K562 (cell line): ENCODE measurements around the gene TTLL12. TPM values are rescaled to one million over a fixed set of nuclear protein-coding genes. Genes with fewer than 3 reads are reported as not detected.

ENCODE experiments used
- ATAC-seq: fragments of 200-7000 bp; cut with Tn5 transposase; 3 replicates; pipeline ENCODE4 v1.9.1; 2020; ENCODE audit warnings: moderate library complexity
- BruUV-seq: library from RNA; stranded (reverse); fragments of 400-500 nt; replicated peaks from 2 replicates; lab custom pipeline; 2021; lab: Mats Ljungman, UMichigan
- CTCF ChIA-PET: fragments of 300-600 bp; formaldehyde crosslinking; extraction: SDS; loops from one replicate; lab custom pipeline; 2021; ENCODE audit warnings: low intra/inter-chr PET ratio; lab: Yijun Ruan, JAX
- POLR2A ChIA-PET: fragments of 300-600, 350-650 bp; sonication (Branson Sonifier 250); formaldehyde crosslinking; extraction: SDS; loops from one replicate; lab custom pipeline; 2021; ENCODE audit warnings: antibody characterized with exemption, inconsistent platforms; lab: Yijun Ruan, JAX
- DNase-seq, 4 experiments: peaks; one replicate each; pipeline versions ENCODE4 v3.0.0 to v3.0.0-alpha.2; 2011 to 2018; ENCODE audit warnings: low spot score in 3 of 4, mixed read lengths in 3 of 4; ENCODE audit errors: extremely low read depth in 1 of 4
- FAIRE-seq: peaks from 2 replicates; lab custom pipeline; 2011; peaks lifted over from hg19 to GRCh38; lab: Jason Lieb, UNC
- H2AFZ ChIP-seq: 2 replicates; pipeline ENCODE4 v1.6.0; 2011; ENCODE audit warnings: low read depth, low read length, control low read depth, inconsistent platforms
- H3K27ac ChIP-seq: fragments of 200-600 bp; 3 replicates; pipeline ENCODE4 v1.8.0; 2011; ENCODE audit warnings: low read depth, mild to moderate bottlenecking, control low read depth, inconsistent platforms, low read length, moderate library complexity, mixed read lengths; ENCODE audit errors: extremely low read depth
- H3K27me3 ChIP-seq, 2 experiments: fragments of 300-600 bp in 1 of 2; 2 replicates in 1 of 2; 3 replicates in 1 of 2; pipeline versions ENCODE4 v1.6.0 to v1.8.0; 2011; ENCODE audit warnings: inconsistent platforms in 2 of 2, low read length in 2 of 2, mild to moderate bottlenecking in 1 of 2, mixed read lengths in 1 of 2, moderate library complexity in 1 of 2; ENCODE audit not compliant: control insufficient read depth in 2 of 2, insufficient read depth in 2 of 2
- H3K36me3 ChIP-seq: fragments of 300-600 bp; 3 replicates; pipeline ENCODE4 v1.8.0; 2011; ENCODE audit warnings: mild to moderate bottlenecking, low read length, inconsistent platforms; ENCODE audit not compliant: control insufficient read depth, insufficient read depth
- H3K4me1 ChIP-seq, 2 experiments: fragments of 200-600 bp in 1 of 2; replicated peaks in 1 of 2; 2 replicates in 1 of 2; 3 replicates in 1 of 2; pipeline versions ENCODE4 v1.5.1 to v1.8.0; 2011; ENCODE audit warnings: inconsistent platforms in 2 of 2, low read length in 2 of 2, mild to moderate bottlenecking in 1 of 2, mixed read lengths in 1 of 2, moderate library complexity in 1 of 2; ENCODE audit not compliant: control insufficient read depth in 2 of 2, insufficient read depth in 2 of 2
- H3K4me2 ChIP-seq: 2 replicates; pipeline ENCODE4 v1.6.1; 2011; ENCODE audit warnings: low read length, control low read depth, inconsistent platforms, mixed read lengths; ENCODE audit not compliant: insufficient read depth
- H3K4me3 ChIP-seq: fragments of 200-600 bp; sonication (generic), shearing (Covaris generic); 2 replicates; pipeline ENCODE4 v1.5.1; 2016; ENCODE audit warnings: control low read depth, inconsistent platforms
- H3K79me2 ChIP-seq: fragments of 200-600 bp; 3 replicates; pipeline ENCODE4 v1.8.0; 2011; ENCODE audit warnings: low read length, inconsistent platforms; ENCODE audit not compliant: control insufficient read depth, insufficient read depth
- H3K9ac ChIP-seq, 2 experiments: 2 replicates each; pipeline versions ENCODE4 v1.6.0 to v1.6.1; 2011; ENCODE audit warnings: low read depth in 2 of 2, low read length in 2 of 2, control low read depth in 1 of 2, inconsistent platforms in 1 of 2, mild to moderate bottlenecking in 1 of 2, mixed read lengths in 1 of 2; ENCODE audit not compliant: insufficient read depth in 1 of 2
- H3K9me1 ChIP-seq: one replicate; pipeline ENCODE4 v1.6.0; 2011; ENCODE audit warnings: inconsistent platforms, mild to moderate bottlenecking, low read length, moderate library complexity; ENCODE audit not compliant: control insufficient read depth, insufficient read depth
- H3K9me3 ChIP-seq: replicated peaks from 2 replicates; pipeline ENCODE4 v1.5.1; 2011; ENCODE audit warnings: low read depth, low read length, inconsistent platforms; ENCODE audit not compliant: control insufficient read depth, insufficient read depth
- H4K20me1 ChIP-seq: replicated peaks from 2 replicates; pipeline ENCODE4 v1.6.1; 2011; ENCODE audit warnings: low read length, inconsistent platforms, mixed read lengths; ENCODE audit not compliant: control insufficient read depth, insufficient read depth
- GATAD2B ChIP-seq: fragments of 450-650 bp; IDR thresholded peaks from 2 replicates; pipeline ENCODE4 v1.6.1; 2017; ENCODE audit warnings: mild to moderate bottlenecking, borderline replicate concordance
- NONO ChIP-seq, 2 experiments: fragments of 200-400 bp in 1 of 2; fragments of 450-650 bp in 1 of 2; formaldehyde crosslinking in 1 of 2; IDR thresholded peaks; 2 replicates each; pipeline ENCODE4 v1.6.1; 2017; ENCODE audit warnings: low read depth in 2 of 2, mild to moderate bottlenecking in 2 of 2, moderate library complexity in 2 of 2, low read length in 1 of 2
- RB1 ChIP-seq: fragments of 450-650 bp; IDR thresholded peaks from 2 replicates; pipeline ENCODE4 v1.6.1; 2017; ENCODE audit warnings: low read depth, mild to moderate bottlenecking
- ZNF407 ChIP-seq: fragments of 450-650 bp; IDR thresholded peaks from 2 replicates; pipeline ENCODE4 v1.6.1; 2016; ENCODE audit warnings: low read depth
- ZNF740 ChIP-seq, 3 experiments: fragments of 200-800 bp in 1 of 3; sonication (Bioruptor generic) in 1 of 3; sonication (generic) in 1 of 3; formaldehyde crosslinking in 1 of 3; IDR thresholded peaks; 2 replicates each; pipeline versions ENCODE4 v1.6.1 to v1.8.0; 2016 to 2022; ENCODE audit warnings: mild to moderate bottlenecking in 2 of 3, missing compliant biosample characterization in 2 of 3, missing genetic modification characterization in 2 of 3, missing genetic modification reagents in 1 of 3
- WGBS: fragments of 100-300 bp; shearing (Covaris generic); methylation state at CpG from one replicate; pipeline ENCODE4 v1.1.6; 2016; ENCODE audit warnings: low coverage, mixed read lengths; ENCODE audit not compliant: insufficient coverage; ENCODE audit errors: missing lambda C conversion rate; 5-methylcytosine and 5-hydroxymethylcytosine counted together
- in situ Hi-C: fragments of 300-500 bp; cut with MboI; formaldehyde crosslinking; loops from 4 replicates; pipeline ENCODE4 v1.15.0; 2018; ENCODE audit warnings: inconsistent platforms, mixed read lengths
- intact Hi-C: fragments of 100-400 bp; cut with micrococcal nuclease; formaldehyde crosslinking; loops from 2 replicates; pipeline ENCODE4 v1.14.2; 2022
- polyA plus RNA-seq, 8 experiments: library from polyadenylated mRNA; depleted of rRNA in 4 of 8; stranded (reverse) in 5 of 8; unstranded in 3 of 8; fragments of >200 nt; fragmentation: Nextera tagmentation in 2 of 8; fragmentation: Illumina TruSeq in 1 of 8; extraction: Ambion mirVana in 2 of 8; extraction: Trizol in 1 of 8; gene quantifications; 2 replicates each; pipeline versions ENCODE4 v1.2.1 to v1.2.3, GENCODE V29; 2011 to 2014; ENCODE audit warnings: inconsistent platforms in 1 of 8, missing spikeins in 1 of 8
- total RNA-seq, 7 experiments: library from RNA; depleted of rRNA in 6 of 7; stranded (reverse); fragments of >200 nt in 6 of 7; fragmentation: Illumina TruSeq in 2 of 7; extraction: Trizol in 2 of 7; gene quantifications; 2 replicates each; pipeline versions ENCODE4 v1.2.1 to v1.2.3, GENCODE V29; 2011 to 2021; ENCODE audit warnings: low replicate concordance in 1 of 7
- TF ChIP-seq, protein P1 (sequence below): fragments of 250-450 bp; sonication (Bioruptor Pico); IDR thresholded peaks from 2 replicates; pipeline ENCODE4 v1.4.0; 2020; ENCODE audit warnings: mild to moderate bottlenecking
- TF ChIP-seq, protein P2 (sequence below): fragments of 450-650 bp; IDR thresholded peaks from 2 replicates; pipeline ENCODE4 v1.6.1; 2017; ENCODE audit warnings: antibody characterized with exemption

TTLL12 gene
- total and polyA plus RNA-seq, 9 of the 15 experiments (the other 6 are each of a cell fraction or from before 2014, with no cell fraction given), result 1.3 to 128 (median 43.0) TPM

- Histone ChIP-seq H3K79me2 (no peaks in the 10 kb centered on the region), H3K4me3 (no peak overlapping the region), H3K4me1 (peaks cover 8 to 41% of the 10 kb centered on the region in 2 experiments; a peak in 4 of 5 replicates), H3K27me3 (no peaks in the 10 kb centered on the region), H4K20me1 (no peaks in the 10 kb centered on the region), H3K4me2 (no peak overlapping the region), H2AFZ (no peak overlapping the region), H3K9ac (no peak overlapping the region), H3K27ac (no peak overlapping the region), H3K9me3 (no peaks in the 10 kb centered on the region), H3K36me3 (peaks cover 13% of the 10 kb centered on the region; the same call in 1 of the 3 replicates), H3K9me1 (no peaks in the 10 kb centered on the region)
- no TSS peak for BruUV-seq
- CTCF ChIA-PET, result no interaction called here
- no peak for FAIRE-seq
- POLR2A ChIA-PET, result no interaction called here
- no peak for DNase-seq
- in situ Hi-C loops (no loop called here), intact Hi-C loops (no loop called here)
- WGBS, result 64% methylated on average over 8 of the region's 13 CpGs
- no peak for ATAC-seq
- TF ChIP-seq RB1, result no peak
- TF ChIP-seq, protein P1, sequence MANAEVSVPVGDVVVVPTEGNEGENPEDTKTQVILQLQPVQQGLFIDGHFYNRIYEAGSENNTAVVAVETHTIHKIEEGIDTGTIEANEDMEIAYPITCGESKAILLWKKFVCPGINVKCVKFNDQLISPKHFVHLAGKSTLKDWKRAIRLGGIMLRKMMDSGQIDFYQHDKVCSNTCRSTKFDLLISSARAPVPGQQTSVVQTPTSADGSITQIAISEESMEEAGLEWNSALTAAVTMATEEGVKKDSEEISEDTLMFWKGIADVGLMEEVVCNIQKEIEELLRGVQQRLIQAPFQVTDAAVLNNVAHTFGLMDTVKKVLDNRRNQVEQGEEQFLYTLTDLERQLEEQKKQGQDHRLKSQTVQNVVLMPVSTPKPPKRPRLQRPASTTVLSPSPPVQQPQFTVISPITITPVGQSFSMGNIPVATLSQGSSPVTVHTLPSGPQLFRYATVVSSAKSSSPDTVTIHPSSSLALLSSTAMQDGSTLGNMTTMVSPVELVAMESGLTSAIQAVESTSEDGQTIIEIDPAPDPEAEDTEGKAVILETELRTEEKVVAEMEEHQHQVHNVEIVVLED, result no peak
- TF ChIP-seq GATAD2B, result no peak
- TF ChIP-seq ZNF407, result no peak
- TF ChIP-seq ZNF740 (CRISPR knock-in tag; IDR thresholded peaks at IDR 0.05), result 0 out of 2 replicates have a peak, but pooled peaks have one; percentile 19
- no peak for TF ChIP-seq ZNF740 (tag; IDR thresholded peaks at IDR 0.05)
- TF ChIP-seq, protein P2, sequence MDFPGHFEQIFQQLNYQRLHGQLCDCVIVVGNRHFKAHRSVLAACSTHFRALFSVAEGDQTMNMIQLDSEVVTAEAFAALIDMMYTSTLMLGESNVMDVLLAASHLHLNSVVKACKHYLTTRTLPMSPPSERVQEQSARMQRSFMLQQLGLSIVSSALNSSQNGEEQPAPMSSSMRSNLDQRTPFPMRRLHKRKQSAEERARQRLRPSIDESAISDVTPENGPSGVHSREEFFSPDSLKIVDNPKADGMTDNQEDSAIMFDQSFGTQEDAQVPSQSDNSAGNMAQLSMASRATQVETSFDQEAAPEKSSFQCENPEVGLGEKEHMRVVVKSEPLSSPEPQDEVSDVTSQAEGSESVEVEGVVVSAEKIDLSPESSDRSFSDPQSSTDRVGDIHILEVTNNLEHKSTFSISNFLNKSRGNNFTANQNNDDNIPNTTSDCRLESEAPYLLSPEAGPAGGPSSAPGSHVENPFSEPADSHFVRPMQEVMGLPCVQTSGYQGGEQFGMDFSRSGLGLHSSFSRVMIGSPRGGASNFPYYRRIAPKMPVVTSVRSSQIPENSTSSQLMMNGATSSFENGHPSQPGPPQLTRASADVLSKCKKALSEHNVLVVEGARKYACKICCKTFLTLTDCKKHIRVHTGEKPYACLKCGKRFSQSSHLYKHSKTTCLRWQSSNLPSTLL, result no peak
- TF ChIP-seq NONO (IDR thresholded peaks at IDR 0.05; ENCODE audit: low read depth in 2 of 2, low read length in 1 of 2), result no peak
Measured at GRCh38 chr22:43128116-43128515, 58.8 kb downstream of the TTLL12 start.
